ENCODE results near the gene HABP2.

The HABP2 gene

GRCh38 chr10:113516061-113516460 is 36.8 kb upstream of the HABP2 start:
- TF ChIP-seq CTCF (conservative IDR thresholded peaks at IDR 0.05; ENCODE audit: low read depth, low read length): no peak
- no peak overlapping the region for H3K4me3 ChIP-seq (ENCODE audit: low read length)
- no peak for DNase-seq (ENCODE audit: low read depth)

DNA sequence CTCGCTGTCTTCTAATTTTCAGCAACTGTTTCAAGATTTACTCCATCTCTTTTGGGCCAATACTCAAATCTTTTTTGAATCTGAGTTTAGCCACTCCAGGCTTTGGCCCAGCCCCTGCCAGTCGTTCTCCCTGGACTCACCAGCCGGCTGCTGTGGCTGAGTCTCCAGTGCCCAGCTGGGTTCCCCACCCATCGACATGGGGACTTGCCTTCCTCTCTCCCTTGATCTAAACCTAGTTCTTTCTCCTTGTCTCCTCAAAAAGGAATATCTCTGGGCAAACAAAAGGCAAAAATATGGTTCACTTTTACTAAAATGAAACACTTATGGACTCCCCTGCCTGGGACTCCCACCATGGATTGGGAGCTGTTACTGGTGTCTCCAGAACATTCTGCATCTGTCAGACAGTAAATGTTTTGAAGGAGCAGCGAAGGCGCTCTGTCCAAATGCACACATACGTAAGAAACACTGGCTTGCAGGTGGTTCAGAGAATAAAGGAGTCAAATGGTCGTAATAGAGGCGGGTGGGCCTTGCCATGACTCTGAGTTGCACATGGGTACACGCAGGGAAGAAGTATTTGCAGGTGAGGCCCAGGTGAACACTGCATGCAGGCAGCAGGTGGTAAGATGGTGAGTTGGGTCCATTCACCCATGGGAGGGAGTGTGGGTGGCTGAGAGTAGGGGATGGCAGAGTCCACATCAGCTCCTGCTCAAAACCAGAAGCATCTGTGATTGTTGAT is 35.5 kb upstream of the HABP2 start:
- TF ChIP-seq CTCF (conservative IDR thresholded peaks at IDR 0.05; ENCODE audit: low read depth, low read length): no peak
- no peak overlapping the region for H3K4me3 ChIP-seq (ENCODE audit: low read length)
- no peak for DNase-seq (ENCODE audit: low read depth)

DNA sequence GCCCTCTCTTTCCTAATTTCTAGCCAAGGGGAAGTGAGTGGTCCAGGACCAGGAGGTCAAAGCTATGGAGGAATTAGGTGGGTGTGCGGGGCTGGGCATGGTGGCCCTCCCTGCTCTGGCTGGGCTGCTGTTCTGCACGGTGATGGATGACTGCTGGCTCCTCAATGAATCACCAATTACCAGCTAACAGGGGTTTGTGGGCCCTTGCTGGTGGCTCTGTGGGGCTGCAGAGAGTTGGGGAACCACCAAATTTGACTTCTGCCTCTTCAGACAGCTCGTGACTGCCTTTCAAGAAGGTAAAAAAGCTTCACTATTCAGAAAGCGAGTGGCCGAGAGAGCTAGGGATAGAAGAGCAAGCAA is 35.0 kb upstream of the HABP2 start:
- DNase-seq (ENCODE audit: low read depth): no peak
- no peak overlapping the region for H3K4me3 ChIP-seq (ENCODE audit: low read length)
- no peak for TF ChIP-seq CTCF (conservative IDR thresholded peaks at IDR 0.05; ENCODE audit: low read depth, low read length)

GRCh38 chr10:113518415-113518814 is 34.4 kb upstream of the HABP2 start:
- DNase-seq (ENCODE audit: low read depth): no peak
- no peak overlapping the region for H3K4me3 ChIP-seq (ENCODE audit: low read length)
- TF ChIP-seq CTCF (conservative IDR thresholded peaks at IDR 0.05; ENCODE audit: low read depth, low read length): no peak

DNA sequence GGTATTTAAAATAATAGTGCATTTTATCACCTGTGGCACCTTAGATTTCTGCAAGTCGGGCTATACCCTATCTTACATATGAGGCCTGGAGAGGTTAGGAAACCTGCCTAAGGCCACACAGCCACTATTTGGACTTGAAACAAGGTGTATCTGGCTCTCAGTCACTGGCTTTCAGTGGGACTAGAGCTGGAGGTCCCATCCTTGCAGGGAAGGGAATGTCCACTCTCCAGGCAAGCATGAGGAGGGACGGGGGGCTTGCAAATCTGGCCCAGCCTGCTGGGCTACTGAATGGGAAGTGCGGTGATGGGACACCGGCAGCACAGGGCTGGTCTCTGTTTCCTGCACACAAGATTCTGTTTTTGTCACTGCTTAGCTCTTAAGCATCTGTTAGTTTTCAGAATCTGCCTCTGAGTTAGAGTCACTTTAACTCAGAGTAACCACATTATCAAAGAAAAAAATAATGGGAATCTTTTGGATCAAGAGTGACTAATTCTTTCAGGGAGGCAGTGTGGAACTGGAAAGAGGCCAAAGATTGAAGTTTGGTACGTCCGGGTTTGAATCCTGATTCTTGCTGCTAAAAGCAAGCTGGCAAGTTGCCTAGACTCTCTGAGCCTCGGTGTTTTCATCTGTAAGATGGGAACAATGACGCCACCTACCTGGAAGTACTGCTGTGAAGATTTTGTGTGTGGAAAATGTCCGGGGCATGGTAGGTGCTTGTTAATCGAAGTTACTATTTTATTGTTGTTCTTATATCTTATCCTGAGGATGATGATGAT is 33.8 kb upstream of the HABP2 start:
- DNase-seq (ENCODE audit: low read depth): no peak
- TF ChIP-seq CTCF (conservative IDR thresholded peaks at IDR 0.05; ENCODE audit: low read depth, low read length): no peak

GRCh38 chr10:113519681-113520115 is 33.2 kb upstream of the HABP2 start:
- TF ChIP-seq CTCF (conservative IDR thresholded peaks at IDR 0.05; ENCODE audit: low read depth, low read length): no peak
- H3K4me3 ChIP-seq (ENCODE audit: low read length): no peak overlapping the region
- DNase-seq (ENCODE audit: low read depth): no peak

More for the DNA sequence above, 33.8 kb upstream of the HABP2 start:
- no peak overlapping the region for H3K4me3 ChIP-seq (ENCODE audit: low read length)

DNA sequence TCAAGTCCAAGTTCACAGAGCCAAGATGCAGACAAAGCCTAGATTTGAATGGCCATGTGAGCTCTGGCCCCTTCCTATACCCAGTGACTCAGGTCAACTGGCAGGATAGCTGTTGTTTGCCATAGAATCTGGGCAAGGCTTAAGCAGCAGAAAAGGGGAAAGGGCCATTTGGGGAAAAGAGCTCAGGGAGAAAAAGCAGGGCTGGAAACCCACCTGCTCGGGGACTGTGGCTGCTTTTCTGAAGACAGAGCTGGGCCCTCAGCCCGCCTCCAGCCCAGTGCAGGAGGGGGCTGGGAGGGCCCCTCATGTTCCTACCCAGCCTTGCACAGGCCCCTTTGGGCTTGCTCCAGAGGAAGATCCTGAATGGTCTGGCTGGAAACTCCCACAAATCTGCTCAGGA is 32.6 kb upstream of the HABP2 start:
- H3K4me3 ChIP-seq (ENCODE audit: low read length): no peak overlapping the region
- DNase-seq (ENCODE audit: low read depth): no peak
- TF ChIP-seq CTCF (conservative IDR thresholded peaks at IDR 0.05; ENCODE audit: low read depth, low read length): no peak
